22Rv1 (cell line): Measurements from ENCODE around the gene CCS.

Experiments used
- ZFX ChIP-seq: fragments of 450-650 bp; IDR thresholded peaks from 2 replicates; pipeline ENCODE4 v1.6.1; 2017; ENCODE audit warnings: antibody characterized with exemption, borderline replicate concordance
- TF ChIP-seq, protein P1 (sequence below): fragments of 450-650 bp; IDR thresholded peaks from 2 replicates; pipeline ENCODE4 v1.5.1; 2017; ENCODE audit warnings: mild to moderate bottlenecking

DNA sequence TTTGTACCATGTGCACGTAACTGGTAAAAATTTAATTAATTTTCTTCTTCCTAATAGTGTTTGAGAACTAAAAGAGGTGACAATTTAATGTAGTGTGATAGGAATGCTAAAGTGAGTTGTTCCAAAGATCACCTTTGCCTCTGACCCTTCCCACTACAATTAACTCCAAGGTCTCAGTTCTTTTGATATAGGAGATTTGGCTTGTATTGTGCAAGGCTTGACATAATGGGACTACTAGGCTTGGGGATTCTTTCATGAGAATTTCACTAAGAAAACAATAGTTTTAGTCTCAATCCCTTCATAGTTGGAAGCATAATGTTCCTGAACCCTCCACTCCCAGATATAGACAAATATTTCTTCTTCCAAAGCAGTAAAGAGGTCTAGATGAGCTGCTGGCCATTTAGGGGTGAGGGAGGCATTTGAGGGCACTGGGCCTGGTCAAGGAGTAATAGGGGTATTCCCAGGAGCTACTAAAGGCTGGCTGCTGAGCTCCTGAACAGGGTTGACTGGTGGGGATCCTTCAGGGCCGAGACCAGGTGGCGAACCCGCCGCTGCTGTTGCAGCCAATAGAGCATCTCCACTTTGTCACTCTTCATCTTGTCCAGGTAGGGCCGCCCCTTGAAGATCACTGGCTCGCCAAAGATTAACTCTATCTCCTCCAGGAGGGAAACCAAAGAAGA is 2.8 kb upstream of the CCS start:
- TF ChIP-seq, protein P1, sequence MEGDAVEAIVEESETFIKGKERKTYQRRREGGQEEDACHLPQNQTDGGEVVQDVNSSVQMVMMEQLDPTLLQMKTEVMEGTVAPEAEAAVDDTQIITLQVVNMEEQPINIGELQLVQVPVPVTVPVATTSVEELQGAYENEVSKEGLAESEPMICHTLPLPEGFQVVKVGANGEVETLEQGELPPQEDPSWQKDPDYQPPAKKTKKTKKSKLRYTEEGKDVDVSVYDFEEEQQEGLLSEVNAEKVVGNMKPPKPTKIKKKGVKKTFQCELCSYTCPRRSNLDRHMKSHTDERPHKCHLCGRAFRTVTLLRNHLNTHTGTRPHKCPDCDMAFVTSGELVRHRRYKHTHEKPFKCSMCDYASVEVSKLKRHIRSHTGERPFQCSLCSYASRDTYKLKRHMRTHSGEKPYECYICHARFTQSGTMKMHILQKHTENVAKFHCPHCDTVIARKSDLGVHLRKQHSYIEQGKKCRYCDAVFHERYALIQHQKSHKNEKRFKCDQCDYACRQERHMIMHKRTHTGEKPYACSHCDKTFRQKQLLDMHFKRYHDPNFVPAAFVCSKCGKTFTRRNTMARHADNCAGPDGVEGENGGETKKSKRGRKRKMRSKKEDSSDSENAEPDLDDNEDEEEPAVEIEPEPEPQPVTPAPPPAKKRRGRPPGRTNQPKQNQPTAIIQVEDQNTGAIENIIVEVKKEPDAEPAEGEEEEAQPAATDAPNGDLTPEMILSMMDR: no peak
- no peak for TF ChIP-seq ZFX
